Ishikawa (cell line): ENCODE results near the gene PYGO2.

Experiments
- CEBPB ChIP-seq: IDR thresholded peaks from 2 replicates; pipeline ENCODE4 v1.6.1; 2012
- CREB1 ChIP-seq: IDR thresholded peaks from 2 replicates; pipeline ENCODE4 v1.6.1; 2012; ENCODE audit warnings: low read depth
- EGR1 ChIP-seq: IDR thresholded peaks from 2 replicates; pipeline ENCODE4 v1.6.1; 2012
- EP300 ChIP-seq: IDR thresholded peaks from 2 replicates; pipeline ENCODE4 v1.6.1; 2012; ENCODE audit warnings: borderline replicate concordance
- FOXM1 ChIP-seq: IDR thresholded peaks from 2 replicates; pipeline ENCODE4 v1.6.1; 2012; ENCODE audit warnings: low read depth, borderline replicate concordance
- MAX ChIP-seq: IDR thresholded peaks from 2 replicates; pipeline ENCODE4 v1.6.1; 2012
- NFIC ChIP-seq: IDR thresholded peaks from 2 replicates; pipeline ENCODE4 v1.6.1; 2012
- RAD21 ChIP-seq: IDR thresholded peaks from 2 replicates; pipeline ENCODE4 v1.6.1; 2012; ENCODE audit warnings: low read depth
- TAF1 ChIP-seq: IDR thresholded peaks from 2 replicates; pipeline ENCODE4 v1.6.1; 2012; ENCODE audit warnings: low read depth, mild to moderate bottlenecking
- USF1 ChIP-seq: IDR thresholded peaks from 2 replicates; pipeline ENCODE4 v1.6.1; 2012

GRCh38 chr1:154953611-154954038, 8.0 kb downstream of the PYGO2 start:
- no peak for TF ChIP-seq MAX
- TF ChIP-seq TAF1 = no peak
- TF ChIP-seq EP300 = no peak
- TF ChIP-seq FOXM1 = no peak
- no peak for TF ChIP-seq EGR1
- TF ChIP-seq USF1 = no peak
- no peak for TF ChIP-seq CREB1
- no peak for TF ChIP-seq NFIC
- TF ChIP-seq CEBPB = no peak
- TF ChIP-seq RAD21 = no peak
